IMR-90 (cell line): ENCODE measurements around the gene GALNT9. TPM values are rescaled to one million over a fixed set of nuclear protein-coding genes. Genes with fewer than 3 reads are reported as not detected.

Experiments
- ATAC-seq: fragments of 200-7000 bp; cut with Tn5 transposase; 2 replicates; pipeline ENCODE4 v1.9.1; 2020; ENCODE audit warnings: low read depth, mild to moderate bottlenecking, moderate library complexity
- BruUV-seq: library from RNA; stranded (reverse); fragments of 400-500 nt; replicated peaks from 2 replicates; lab custom pipeline; 2021; lab: Mats Ljungman, UMichigan
- CTCF ChIA-PET: fragments of 300-600 bp; formaldehyde crosslinking; extraction: SDS; loops from one replicate; lab custom pipeline; 2021; ENCODE audit warnings: antibody characterized with exemption; lab: Yijun Ruan, JAX
- POLR2A ChIA-PET: fragments of 300-600 bp; sonication (Branson Sonifier 250); formaldehyde crosslinking; loops from one replicate; lab custom pipeline; 2022; ENCODE audit warnings: antibody characterized with exemption; ENCODE audit not compliant: unreplicated experiment; lab: Charles Lee
- DNase-seq: peaks from one replicate; pipeline ENCODE4 v3.0.0; 2013
- H2AFZ ChIP-seq: replicated peaks from 2 replicates; pipeline ENCODE3; 2013; ENCODE audit warnings: low read length, mild to moderate bottlenecking; ENCODE audit not compliant: poor library complexity
- H2AK5ac ChIP-seq: 2 replicates; pipeline ENCODE4 v1.6.1; 2013; ENCODE audit warnings: low read depth, low read length, inconsistent platforms
- H2AK9ac ChIP-seq: replicated peaks from 2 replicates; pipeline ENCODE3; 2013; ENCODE audit warnings: mild to moderate bottlenecking, low read depth, low read length, moderate library complexity; ENCODE audit not compliant: poor library complexity
- H2BK120ac ChIP-seq: 2 replicates; pipeline ENCODE4 v1.6.1; 2013; ENCODE audit warnings: low read depth, low read length, inconsistent platforms
- H2BK15ac ChIP-seq: 3 replicates; pipeline ENCODE4 v1.6.1; 2013; ENCODE audit warnings: low read depth, low read length, inconsistent platforms
- H2BK20ac ChIP-seq: 2 replicates; pipeline ENCODE4 v1.6.1; 2013; ENCODE audit warnings: low read depth, mild to moderate bottlenecking, inconsistent platforms, low read length, moderate library complexity
- H2BK5ac ChIP-seq: 2 replicates; pipeline ENCODE4 v1.6.1; 2013; ENCODE audit warnings: mild to moderate bottlenecking, low read depth, low read length, inconsistent platforms; ENCODE audit not compliant: poor library complexity, severe bottlenecking
- H3K14ac ChIP-seq: replicated peaks from 2 replicates; pipeline ENCODE4 v1.6.1; 2013; ENCODE audit warnings: low read depth, low read length, inconsistent platforms
- H3K18ac ChIP-seq: 2 replicates; pipeline ENCODE4 v1.6.1; 2013; ENCODE audit warnings: low read depth, low read length, control low read depth
- H3K23ac ChIP-seq: 2 replicates; pipeline ENCODE4 v1.6.1; 2013; ENCODE audit warnings: low read depth, low read length, inconsistent platforms
- H3K27ac ChIP-seq: 2 replicates; pipeline ENCODE4 v1.5.1; 2013; ENCODE audit warnings: mild to moderate bottlenecking, control low read depth, low read length; ENCODE audit not compliant: insufficient read depth
- H3K27me3 ChIP-seq: 2 replicates; pipeline ENCODE4 v1.6.1; 2013; ENCODE audit warnings: low read length; ENCODE audit not compliant: control insufficient read depth, insufficient read depth
- H3K36me3 ChIP-seq: 2 replicates; pipeline ENCODE4 v1.6.1; 2013; ENCODE audit warnings: low read length, mixed read lengths; ENCODE audit not compliant: control insufficient read depth, insufficient read depth
- H3K4ac ChIP-seq: 2 replicates; pipeline ENCODE4 v1.6.1; 2013; ENCODE audit warnings: low read depth, low read length, inconsistent platforms
- H3K4me1 ChIP-seq: 2 replicates; pipeline ENCODE4 v1.6.1; 2013; ENCODE audit warnings: low read length, mixed read lengths; ENCODE audit not compliant: control insufficient read depth, insufficient read depth
- H3K4me2 ChIP-seq: 2 replicates; pipeline ENCODE4 v1.6.1; 2013; ENCODE audit warnings: low read depth, mild to moderate bottlenecking, control low read depth, low read length, moderate library complexity
- H3K4me3 ChIP-seq: 2 replicates; pipeline ENCODE4 v1.5.1; 2013; ENCODE audit warnings: low read depth, mild to moderate bottlenecking, control low read depth, low read length, moderate library complexity; ENCODE audit not compliant: insufficient read depth
- H3K56ac ChIP-seq: 2 replicates; pipeline ENCODE4 v1.6.1; 2013; ENCODE audit warnings: low read length, inconsistent platforms; ENCODE audit not compliant: insufficient read depth; ENCODE audit errors: extremely low read depth
- H3K79me1 ChIP-seq, 2 experiments: 2 replicates each; pipeline ENCODE4 v1.6.1; 2013; ENCODE audit warnings: low read length in 2 of 2, inconsistent platforms in 1 of 2, low read depth in 1 of 2
- H3K9ac ChIP-seq: 2 replicates; pipeline ENCODE4 v1.6.1; 2013; ENCODE audit warnings: low read depth, low read length, control low read depth
- H3K9me1 ChIP-seq: 2 replicates; pipeline ENCODE4 v1.6.1; 2013; ENCODE audit warnings: low read length, inconsistent platforms; ENCODE audit not compliant: insufficient read depth
- H3K9me3 ChIP-seq: 2 replicates; pipeline ENCODE4 v1.6.1; 2013; ENCODE audit warnings: low read length; ENCODE audit not compliant: control insufficient read depth, insufficient read depth
- H4K20me1 ChIP-seq: 2 replicates; pipeline ENCODE4 v1.6.1; 2013; ENCODE audit warnings: low read length, inconsistent platforms; ENCODE audit not compliant: insufficient read depth
- H4K5ac ChIP-seq: 2 replicates; pipeline ENCODE4 v1.6.1; 2013; ENCODE audit warnings: mild to moderate bottlenecking, low read depth, low read length, control low read depth
- H4K8ac ChIP-seq, 2 experiments: 2 replicates each; pipeline ENCODE4 v1.6.1; 2013; ENCODE audit warnings: low read depth in 2 of 2, low read length in 2 of 2, control low read depth in 1 of 2, inconsistent platforms in 1 of 2
- H4K91ac ChIP-seq: 2 replicates; pipeline ENCODE4 v1.6.1; 2013; ENCODE audit warnings: low read depth, low read length, inconsistent platforms; ENCODE audit not compliant: insufficient read depth
- CHD1 ChIP-seq: IDR thresholded peaks from 2 replicates; pipeline ENCODE4 v1.6.1; 2012; ENCODE audit warnings: low read depth, low read length, improper control_type of control experiment
- CTCF ChIP-seq: conservative IDR thresholded peaks from 2 replicates; pipeline ENCODE4 v1.5.1; 2012; ENCODE audit warnings: mild to moderate bottlenecking, low read depth, low read length, improper control_type of control experiment
- FOS ChIP-seq: fragments of 150-350 bp; IDR thresholded peaks from 2 replicates; pipeline ENCODE4 v1.6.1; 2016; ENCODE audit warnings: low read depth, low read length
- MAFK ChIP-seq: IDR thresholded peaks from 2 replicates; pipeline ENCODE4 v1.6.1; 2012; ENCODE audit warnings: low read depth, low read length, improper control_type of control experiment
- MAZ ChIP-seq: IDR thresholded peaks from 2 replicates; pipeline ENCODE4 v1.6.1; 2012; ENCODE audit warnings: low read depth, mild to moderate bottlenecking, low read length, improper control_type of control experiment, moderate library complexity, borderline replicate concordance
- MXI1 ChIP-seq: IDR thresholded peaks from 2 replicates; pipeline ENCODE4 v1.6.1; 2012; ENCODE audit warnings: low read depth, mild to moderate bottlenecking, low read length, moderate library complexity, borderline replicate concordance
- RAD21 ChIP-seq: IDR thresholded peaks from 2 replicates; pipeline ENCODE4 v1.6.1; 2012; ENCODE audit warnings: low read length, improper control_type of control experiment
- RCOR1 ChIP-seq: IDR thresholded peaks from 2 replicates; pipeline ENCODE4 v1.6.1; 2012; ENCODE audit warnings: mild to moderate bottlenecking, low read length, improper control_type of control experiment; ENCODE audit not compliant: insufficient replicate concordance
- RFX5 ChIP-seq: IDR thresholded peaks from 2 replicates; pipeline ENCODE4 v1.8.0; 2012; ENCODE audit warnings: low read depth, mild to moderate bottlenecking, low read length, moderate library complexity
- SMC3 ChIP-seq: fragments of 150-350 bp; IDR thresholded peaks from 2 replicates; pipeline ENCODE4 v1.6.1; 2016; ENCODE audit warnings: low read depth, mild to moderate bottlenecking, antibody characterized with exemption, low read length, moderate library complexity
- WGBS, 2 experiments: methylation state at CpG; one replicate each; pipeline versions ENCODE4 v1.1.5 to v1.1.7; 2013; ENCODE audit warnings: missing lambda C conversion rate in 2 of 2; ENCODE audit not compliant: insufficient read length in 1 of 2; ENCODE audit errors: extremely low coverage in 2 of 2; 5-methylcytosine and 5-hydroxymethylcytosine counted together
- dilution Hi-C: fragments of 300-500 bp; cut with HindIII; formaldehyde crosslinking; loops from one replicate; pipeline ENCODE4 v1.14.3; 2018; ENCODE audit warnings: low sequenced_read_pairs; ENCODE audit not compliant: unreplicated experiment
- in situ Hi-C: fragments of 300-500 bp; cut with MboI; formaldehyde crosslinking; loops from 3 replicates; pipeline ENCODE4 v1.14.3; 2019; ENCODE audit warnings: low sequenced_read_pairs, inconsistent platforms, mixed read lengths
- intact Hi-C: fragments of 100-400 bp; cut with micrococcal nuclease; formaldehyde crosslinking; loops from 2 replicates; pipeline ENCODE4 v1.10.0; 2022
- polyA plus RNA-seq, 3 experiments: library from polyadenylated mRNA; depleted of rRNA; stranded (reverse); fragments of >200 nt; gene quantifications; 2 replicates each; pipeline ENCODE4 v1.2.3, GENCODE V29; 2012; ENCODE audit warnings: low replicate concordance in 1 of 3
- total RNA-seq: library from RNA; depleted of rRNA; stranded (reverse); fragments of >200 nt; gene quantifications from 2 replicates; pipeline ENCODE4 v1.2.3, GENCODE V29; 2012

GALNT9 gene
- total and polyA plus RNA-seq, 2 of the 4 experiments (the other 2 are of a cell fraction): under 0.01 to 0.12 TPM

- Histone ChIP-seq H2BK20ac (no peak overlapping the region), H3K23ac (no peak overlapping the region), H3K18ac (no peak overlapping the region), H2BK120ac (no peak overlapping the region), H3K27ac (no peak overlapping the region), H4K5ac (no peak overlapping the region), H3K14ac (no peak overlapping the region), H3K4ac (no peak overlapping the region), H2AK5ac (no peak overlapping the region), H4K20me1 (no peaks in the 10 kb centered on the region), H4K8ac (no peak overlapping the region), H3K4me2 (no peak overlapping the region), H4K91ac (no peak overlapping the region), H3K9ac (no peak overlapping the region), H2BK15ac (no peak overlapping the region), H2AFZ (no peak overlapping the region), H3K27me3 (peaks cover 12% of the 10 kb centered on the region; the same call in 1 of the 2 replicates), H3K79me1 (no peaks in the 10 kb centered on the region), H3K56ac (no peak overlapping the region), H3K9me3 (peaks cover 4% of the 10 kb centered on the region), H2AK9ac (no peak overlapping the region), H3K4me3 (no peak overlapping the region), H2BK5ac (no peak overlapping the region), H3K4me1 (no peaks in the 10 kb centered on the region), H3K36me3 (no peaks in the 10 kb centered on the region), H3K9me1 (no peaks in the 10 kb centered on the region)
- in situ Hi-C loops: no loop called here
- POLR2A ChIA-PET: no interaction called here
- ATAC-seq: no peak
- intact Hi-C loops: no loop called here
- no peak for DNase-seq
- CTCF ChIA-PET: no interaction called here
- WGBS, 2 experiments: 64% methylated on average over 12 of the region's 19 CpGs; no CpG with 5 or more reads in 1 of the 2 experiments
- dilution Hi-C loops: no loop called here
- BruUV-seq: no TSS peak
- TF ChIP-seq CHD1: no peak
- TF ChIP-seq RFX5: no peak
- TF ChIP-seq MAZ: no peak
- TF ChIP-seq RCOR1: no peak
- no peak for TF ChIP-seq SMC3
- TF ChIP-seq FOS: no peak
- TF ChIP-seq RAD21: no peak
- no peak for TF ChIP-seq MXI1
- no peak for TF ChIP-seq CTCF
- TF ChIP-seq MAFK: no peak
Observed at GRCh38 chr12:132318618-132319033, 10.8 kb downstream of the GALNT9 start.
